HepG2 (cell line): ENCODE measurements around the gene VSNL1. TPM values are rescaled to one million over a fixed set of nuclear protein-coding genes. Genes with fewer than 3 reads are reported as not detected.

Experiments used
- ATAC-seq: fragments of 200-7000 bp; cut with Tn5 transposase; 3 replicates; pipeline ENCODE4 v1.9.1; 2020; ENCODE audit warnings: mild to moderate bottlenecking, moderate library complexity
- BruUV-seq: library from RNA; stranded (reverse); fragments of 400-500 nt; replicated peaks from 2 replicates; lab custom pipeline; 2021; lab: Mats Ljungman, UMichigan
- CTCF ChIA-PET: fragments of 300-600 bp; formaldehyde crosslinking; extraction: SDS; loops from one replicate; lab custom pipeline; 2021; ENCODE audit warnings: low total read pairs, inconsistent platforms, low intra/inter-chr PET ratio; lab: Yijun Ruan, JAX
- POLR2A ChIA-PET: fragments of 350-600 bp; sonication (Branson Sonifier 250); formaldehyde crosslinking; loops from one replicate; lab custom pipeline; 2020; ENCODE audit warnings: antibody characterized with exemption, inconsistent platforms; lab: Yijun Ruan, JAX
- DNase-seq: peaks from one replicate; pipeline ENCODE4 v3.0.0-alpha.2; 2015; ENCODE audit warnings: low spot score
- FAIRE-seq: peaks from 3 replicates; lab custom pipeline; 2011; peaks lifted over from hg19 to GRCh38; lab: Jason Lieb, UNC
- H2AFZ ChIP-seq: one replicate; pipeline ENCODE4 v1.6.1; 2011; ENCODE audit warnings: low read length, inconsistent platforms
- H3K27ac ChIP-seq: fragments of 300-600 bp; 3 replicates; pipeline ENCODE4 v1.8.0; 2011; ENCODE audit warnings: mixed run types, mild to moderate bottlenecking, mixed read lengths, low read length, inconsistent platforms; ENCODE audit not compliant: insufficient read depth; ENCODE audit errors: extremely low read length
- H3K27me3 ChIP-seq, 2 experiments: fragments of 200-600 bp in 1 of 2; 2 replicates in 1 of 2; 3 replicates in 1 of 2; pipeline versions ENCODE4 v1.6.0 to v1.8.0; 2011; ENCODE audit warnings: low read length in 2 of 2, mild to moderate bottlenecking in 2 of 2, moderate library complexity in 2 of 2, inconsistent platforms in 1 of 2; ENCODE audit not compliant: insufficient read depth in 2 of 2, control insufficient read depth in 1 of 2
- H3K36me3 ChIP-seq, 2 experiments: fragments of 200-600 bp in 1 of 2; replicated peaks in 1 of 2; 2 replicates in 1 of 2; 3 replicates in 1 of 2; pipeline versions ENCODE4 v1.5.1 to v1.8.0; 2011; ENCODE audit warnings: low read length in 2 of 2, inconsistent platforms in 1 of 2; ENCODE audit not compliant: insufficient read depth in 2 of 2, control insufficient read depth in 1 of 2
- H3K4me1 ChIP-seq: 2 replicates; pipeline ENCODE4 v1.5.1; 2012; ENCODE audit warnings: low read length, inconsistent platforms; ENCODE audit not compliant: insufficient read depth
- H3K4me2 ChIP-seq: 2 replicates; pipeline ENCODE4 v1.6.0; 2011; ENCODE audit warnings: low read depth, low read length, inconsistent platforms
- H3K4me3 ChIP-seq, 3 experiments: fragments of 200-600 bp in 1 of 3; sonication (generic), shearing (Covaris generic) in 1 of 3; replicated peaks in 1 of 3; 2 replicates each; pipeline ENCODE4 v1.5.1; 2011 to 2016; ENCODE audit warnings: low read length in 3 of 3, inconsistent platforms in 2 of 3, low read depth in 2 of 3, mild to moderate bottlenecking in 2 of 3, control low read depth in 1 of 3, mixed read lengths in 1 of 3; ENCODE audit not compliant: insufficient read depth in 1 of 3
- H3K79me2 ChIP-seq: one replicate; pipeline ENCODE4 v1.6.1; 2011; ENCODE audit warnings: low read length, inconsistent platforms; ENCODE audit not compliant: insufficient read depth
- H3K9ac ChIP-seq: 2 replicates; pipeline ENCODE4 v1.6.0; 2011; ENCODE audit warnings: mild to moderate bottlenecking, low read depth, low read length, inconsistent platforms; ENCODE audit not compliant: insufficient read depth
- H3K9me3 ChIP-seq: 2 replicates; pipeline ENCODE4 v1.5.1; 2012; ENCODE audit warnings: mild to moderate bottlenecking, low read length
- H4K20me1 ChIP-seq: 2 replicates; pipeline ENCODE4 v1.6.0; 2011; ENCODE audit warnings: inconsistent platforms, mild to moderate bottlenecking, low read length, moderate library complexity; ENCODE audit not compliant: insufficient read depth
- HMGA1 ChIP-seq: sonication (generic); formaldehyde crosslinking; conservative IDR thresholded peaks from 2 replicates; pipeline ENCODE4 v1.4.0; 2020; ENCODE audit warnings: missing genetic modification reagents
- HNRNPK ChIP-seq: fragments of 200-400 bp; formaldehyde crosslinking; IDR thresholded peaks from 2 replicates; pipeline ENCODE4 v1.6.1; 2018; ENCODE audit warnings: low read length, low read depth, moderate library complexity, mild to moderate bottlenecking; ENCODE audit not compliant: poor library complexity, severe bottlenecking
- KAT8 ChIP-seq: IDR thresholded peaks from 2 replicates; pipeline ENCODE4 v1.6.1; 2016; ENCODE audit warnings: missing genetic modification reagents, missing compliant biosample characterization
- LRRFIP1 ChIP-seq: sonication (generic); formaldehyde crosslinking; conservative IDR thresholded peaks from 2 replicates; pipeline ENCODE4 v1.4.0; 2020; ENCODE audit warnings: missing genetic modification reagents
- MZF1 ChIP-seq: sonication (generic); formaldehyde crosslinking; IDR thresholded peaks from 2 replicates; pipeline ENCODE4 v1.8.1; 2023; ENCODE audit warnings: mild to moderate bottlenecking, missing genetic modification reagents, borderline replicate concordance
- RELA ChIP-seq: sonication (generic); formaldehyde crosslinking; IDR thresholded peaks from 2 replicates; pipeline ENCODE4 v1.4.0; 2020; ENCODE audit warnings: missing genetic modification reagents
- TEAD3 ChIP-seq: optimal IDR thresholded peaks from 2 replicates; pipeline ENCODE3; 2016; ENCODE audit warnings: borderline replicate concordance
- THAP11 ChIP-seq: IDR thresholded peaks from 2 replicates; pipeline ENCODE4 v1.6.1; 2016; ENCODE audit warnings: missing biosample characterization, missing genetic modification reagents
- TRIM24 ChIP-seq: sonication (generic); formaldehyde crosslinking; IDR thresholded peaks from 2 replicates; pipeline ENCODE4 v1.8.0; 2022; ENCODE audit warnings: mild to moderate bottlenecking, missing genetic modification reagents
- ZNF468 ChIP-seq: sonication (generic); formaldehyde crosslinking; IDR thresholded peaks from 2 replicates; pipeline ENCODE4 v1.8.0; 2022; ENCODE audit warnings: mild to moderate bottlenecking, moderate library complexity, missing genetic modification reagents
- WGBS: methylation state at CpG from one replicate; pipeline ENCODE4 v1.1.6; 2017; ENCODE audit warnings: low lambda C conversion rate; 5-methylcytosine and 5-hydroxymethylcytosine counted together
- in situ Hi-C: cut with HindIII; loops from 2 replicates; pipeline ENCODE4 v1.10.0; 2017; ENCODE audit warnings: low pct_unique_long_range_greater_than_20kb; ENCODE audit not compliant: extremely low pct_ligation_motif_present
- intact Hi-C: fragments of 100-400 bp; cut with micrococcal nuclease; formaldehyde crosslinking; loops from one replicate; pipeline ENCODE4 v1.10.0; 2022; ENCODE audit not compliant: unreplicated experiment
- polyA plus RNA-seq, 8 experiments: library from polyadenylated mRNA; depleted of rRNA in 3 of 8; stranded (reverse) in 7 of 8; unstranded in 1 of 8; fragments of >200 nt; fragmentation: Illumina TruSeq in 4 of 8; extraction: Trizol in 4 of 8; gene quantifications; 2 replicates each; pipeline versions ENCODE4 v1.2.1 to v1.2.3, GENCODE V29; 2011 to 2016; ENCODE audit warnings: low read depth in 4 of 8, missing spikeins in 1 of 8, mixed read lengths in 1 of 8; ENCODE audit not compliant: insufficient read depth in 1 of 8
- total RNA-seq, 5 experiments: library from RNA; depleted of rRNA; stranded (reverse); fragments of >200 nt; fragmentation: Illumina TruSeq; extraction: Trizol; gene quantifications; 2 replicates each; pipeline ENCODE4 v1.2.3, GENCODE V29; 2016; ENCODE audit warnings: low read depth in 1 of 5
- TF ChIP-seq, protein P1 (sequence below): sonication (generic); formaldehyde crosslinking; IDR thresholded peaks from 2 replicates; pipeline ENCODE4 v1.8.1; 2023; ENCODE audit warnings: mild to moderate bottlenecking, missing genetic modification reagents
- TF ChIP-seq, protein P2 (sequence below): sonication (generic); formaldehyde crosslinking; IDR thresholded peaks from 2 replicates; pipeline ENCODE4 v1.4.0; 2020; ENCODE audit warnings: missing genetic modification reagents

VSNL1 gene
- total and polyA plus RNA-seq, 2 of the 13 experiments (the other 11 are each of a cell fraction or from before 2014, with no cell fraction given) = 63.2 to 95.9 TPM

GRCh38 chr2:17497718-17498117 is 42.8 kb upstream of the VSNL1 start:
- TF ChIP-seq MZF1 (CRISPR knock-in tag) (no peak), ZNF468 (CRISPR knock-in tag) (no peak), THAP11 (CRISPR knock-in tag) (no peak), LRRFIP1 (CRISPR knock-in tag) (no peak), HMGA1 (CRISPR knock-in tag) (no peak), HNRNPK (no peak), KAT8 (CRISPR knock-in tag) (no peak), TEAD3 (CRISPR knock-in tag) (no peak), RELA (CRISPR knock-in tag) (no peak), TRIM24 (CRISPR knock-in tag) (no peak)
- TF ChIP-seq, protein P1, sequence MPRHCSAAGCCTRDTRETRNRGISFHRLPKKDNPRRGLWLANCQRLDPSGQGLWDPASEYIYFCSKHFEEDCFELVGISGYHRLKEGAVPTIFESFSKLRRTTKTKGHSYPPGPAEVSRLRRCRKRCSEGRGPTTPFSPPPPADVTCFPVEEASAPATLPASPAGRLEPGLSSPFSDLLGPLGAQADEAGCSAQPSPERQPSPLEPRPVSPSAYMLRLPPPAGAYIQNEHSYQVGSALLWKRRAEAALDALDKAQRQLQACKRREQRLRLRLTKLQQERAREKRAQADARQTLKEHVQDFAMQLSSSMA (CRISPR knock-in tag) = no peak
- TF ChIP-seq, protein P2, sequence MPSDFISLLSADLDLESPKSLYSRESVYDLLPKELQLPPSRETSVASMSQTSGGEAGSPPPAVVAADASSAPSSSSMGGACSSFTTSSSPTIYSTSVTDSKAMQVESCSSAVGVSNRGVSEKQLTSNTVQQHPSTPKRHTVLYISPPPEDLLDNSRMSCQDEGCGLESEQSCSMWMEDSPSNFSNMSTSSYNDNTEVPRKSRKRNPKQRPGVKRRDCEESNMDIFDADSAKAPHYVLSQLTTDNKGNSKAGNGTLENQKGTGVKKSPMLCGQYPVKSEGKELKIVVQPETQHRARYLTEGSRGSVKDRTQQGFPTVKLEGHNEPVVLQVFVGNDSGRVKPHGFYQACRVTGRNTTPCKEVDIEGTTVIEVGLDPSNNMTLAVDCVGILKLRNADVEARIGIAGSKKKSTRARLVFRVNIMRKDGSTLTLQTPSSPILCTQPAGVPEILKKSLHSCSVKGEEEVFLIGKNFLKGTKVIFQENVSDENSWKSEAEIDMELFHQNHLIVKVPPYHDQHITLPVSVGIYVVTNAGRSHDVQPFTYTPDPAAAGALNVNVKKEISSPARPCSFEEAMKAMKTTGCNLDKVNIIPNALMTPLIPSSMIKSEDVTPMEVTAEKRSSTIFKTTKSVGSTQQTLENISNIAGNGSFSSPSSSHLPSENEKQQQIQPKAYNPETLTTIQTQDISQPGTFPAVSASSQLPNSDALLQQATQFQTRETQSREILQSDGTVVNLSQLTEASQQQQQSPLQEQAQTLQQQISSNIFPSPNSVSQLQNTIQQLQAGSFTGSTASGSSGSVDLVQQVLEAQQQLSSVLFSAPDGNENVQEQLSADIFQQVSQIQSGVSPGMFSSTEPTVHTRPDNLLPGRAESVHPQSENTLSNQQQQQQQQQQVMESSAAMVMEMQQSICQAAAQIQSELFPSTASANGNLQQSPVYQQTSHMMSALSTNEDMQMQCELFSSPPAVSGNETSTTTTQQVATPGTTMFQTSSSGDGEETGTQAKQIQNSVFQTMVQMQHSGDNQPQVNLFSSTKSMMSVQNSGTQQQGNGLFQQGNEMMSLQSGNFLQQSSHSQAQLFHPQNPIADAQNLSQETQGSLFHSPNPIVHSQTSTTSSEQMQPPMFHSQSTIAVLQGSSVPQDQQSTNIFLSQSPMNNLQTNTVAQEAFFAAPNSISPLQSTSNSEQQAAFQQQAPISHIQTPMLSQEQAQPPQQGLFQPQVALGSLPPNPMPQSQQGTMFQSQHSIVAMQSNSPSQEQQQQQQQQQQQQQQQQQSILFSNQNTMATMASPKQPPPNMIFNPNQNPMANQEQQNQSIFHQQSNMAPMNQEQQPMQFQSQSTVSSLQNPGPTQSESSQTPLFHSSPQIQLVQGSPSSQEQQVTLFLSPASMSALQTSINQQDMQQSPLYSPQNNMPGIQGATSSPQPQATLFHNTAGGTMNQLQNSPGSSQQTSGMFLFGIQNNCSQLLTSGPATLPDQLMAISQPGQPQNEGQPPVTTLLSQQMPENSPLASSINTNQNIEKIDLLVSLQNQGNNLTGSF (CRISPR knock-in tag) = no peak
- Histone ChIP-seq H3K27me3 (no peaks in the 10 kb centered on the region; a peak in 1 of 5 replicates), H3K79me2 (no peaks in the 10 kb centered on the region), H3K9ac (no peak overlapping the region), H2AFZ (no peak overlapping the region), H3K9me3 (no peaks in the 10 kb centered on the region), H3K36me3 (no peaks in the 10 kb centered on the region), H3K4me1 (no peaks in the 10 kb centered on the region), H3K27ac (no peak overlapping the region), H3K4me3 (no peak overlapping the region), H4K20me1 (no peaks in the 10 kb centered on the region), H3K4me2 (no peak overlapping the region)
- no peak for ATAC-seq
- WGBS = 2% methylated on average over 1 of the region's 1 CpG
- no TSS peak for BruUV-seq
- DNase-seq = no peak
- CTCF ChIA-PET = no interaction called here
- POLR2A ChIA-PET = no interaction called here
- intact Hi-C loops (no loop called here), in situ Hi-C loops (no loop called here)
- no peak for FAIRE-seq
